ENCODE results near the gene RPS6KA2.
"Not testable (repeated sequence)": the region's sequence is repeated elsewhere in the genome, so short reads cannot be mapped to it uniquely, and the experiment has no call there.

Gene RPS6KA2

GRCh38 chr6:166655713-166656229 lies 28.7 kb upstream of the RPS6KA2 start:
- no peak for DNase-seq

GRCh38 chr6:166655251-166655650 lies 28.2 kb upstream of the RPS6KA2 start:
- DNase-seq, result no peak

GRCh38 chr6:166654573-166654972 lies 27.5 kb upstream of the RPS6KA2 start:
- DNase-seq, result no peak

- no peak for DNase-seq
Observed at GRCh38 chr6:166653639-166653941, 26.5 kb upstream of the RPS6KA2 start.

- no peak for DNase-seq
Observed at GRCh38 chr6:166650824-166651807, 24.1 kb upstream of the RPS6KA2 start.

GRCh38 chr6:166650047-166650446 lies 23.0 kb upstream of the RPS6KA2 start:
- DNase-seq, result no peak

GRCh38 chr6:166648846-166649245 lies 21.8 kb upstream of the RPS6KA2 start:
- no peak for DNase-seq

GRCh38 chr6:166647896-166648295 lies 20.8 kb upstream of the RPS6KA2 start:
- no peak for DNase-seq

GRCh38 chr6:166646716-166647115 lies 19.7 kb upstream of the RPS6KA2 start:
- no peak for DNase-seq

- no peak for DNase-seq
Observed at GRCh38 chr6:166645896-166646295, 18.8 kb upstream of the RPS6KA2 start.

GRCh38 chr6:166644681-166645080 lies 17.6 kb upstream of the RPS6KA2 start:
- DNase-seq, result no peak

- no peak for DNase-seq
Observed at GRCh38 chr6:166643891-166644590, 17.0 kb upstream of the RPS6KA2 start.

- DNase-seq, result no peak
Observed at GRCh38 chr6:166642646-166643045, 15.6 kb upstream of the RPS6KA2 start.

GRCh38 chr6:166640342-166641043 lies 13.4 kb upstream of the RPS6KA2 start:
- no peak for DNase-seq

GRCh38 chr6:166639921-166640320 lies 12.9 kb upstream of the RPS6KA2 start:
- no peak for DNase-seq

GRCh38 chr6:166638573-166638964 lies 11.5 kb upstream of the RPS6KA2 start:
- no peak for DNase-seq

GRCh38 chr6:166637812-166638572 lies 10.9 kb upstream of the RPS6KA2 start:
- no peak for DNase-seq

GRCh38 chr6:166636934-166637333 lies 9.9 kb upstream of the RPS6KA2 start:
- no peak for DNase-seq

GRCh38 chr6:166636191-166636933 lies 9.3 kb upstream of the RPS6KA2 start:
- no peak for DNase-seq

GRCh38 chr6:166635013-166635970 lies 8.2 kb upstream of the RPS6KA2 start:
- DNase-seq, result no peak

GRCh38 chr6:166634581-166634980 lies 7.5 kb upstream of the RPS6KA2 start:
- DNase-seq, result not testable (repeated sequence)

Measured in kidney glomerular epithelial cell (primary cell).